NCI-H187 treated with DMSO at 0.1 percent for 48 hours (cell line): ENCODE measurements around the gene DRD3.

Experiments
- DNase-seq: peaks from one replicate; lab custom pipeline; 2025; lab: John Stamatoyannopoulos, UW

Gene DRD3

DNA sequence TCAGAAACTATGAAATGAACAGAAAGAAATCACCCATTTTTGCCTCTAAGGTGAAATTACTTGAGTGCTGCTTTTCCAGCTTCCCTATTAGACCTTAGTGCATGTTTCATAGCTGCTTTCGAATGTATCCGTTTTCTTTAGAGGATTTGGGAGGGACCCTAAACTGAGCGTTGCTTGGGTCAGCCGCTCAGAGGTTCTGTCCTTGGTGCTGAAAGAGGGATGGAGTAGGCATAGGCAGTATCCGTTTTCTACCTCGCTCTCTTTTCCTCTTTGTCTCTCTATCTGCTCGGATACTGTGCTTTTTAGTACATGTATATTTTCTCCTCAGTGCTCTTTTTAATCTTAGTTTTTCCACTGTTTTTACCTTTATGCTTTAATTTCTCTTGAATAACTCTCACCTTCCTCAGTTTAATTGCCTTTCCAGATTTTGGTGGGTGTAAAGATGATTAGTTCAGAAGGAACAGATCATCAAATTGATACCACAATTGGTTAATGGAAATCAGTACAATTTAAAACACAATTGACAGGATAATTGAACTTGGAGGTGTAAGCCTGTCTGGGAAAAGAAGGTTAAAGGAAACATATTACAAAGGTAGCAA lies at the start of gene DRD3:
TSS of gene DRD3 (minus strand) at position 283 of the 599 bp plus-strand sequence. CDS start 7,060 bp downstream, outside the sequence.
- DNase-seq = no peak

DNA sequence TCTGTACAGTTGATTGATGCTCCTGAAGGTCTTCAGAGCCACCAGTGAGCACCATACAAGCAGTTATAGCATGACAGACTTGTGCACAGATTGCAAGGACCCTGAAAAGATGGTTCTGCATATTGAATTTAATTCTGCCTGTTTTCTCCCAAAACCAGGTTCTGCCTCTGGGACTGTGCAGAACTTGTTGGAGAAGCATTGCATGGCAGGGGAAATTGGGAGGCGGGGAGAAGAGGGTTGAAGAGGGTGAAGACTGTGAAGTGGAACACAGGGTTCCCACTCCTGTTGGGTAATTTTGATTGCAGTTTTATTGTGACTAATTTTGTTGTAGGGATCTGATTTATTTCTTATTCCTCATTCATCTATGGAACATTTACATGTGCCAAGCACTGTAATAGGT lies 48.2 kb upstream of the DRD3 start:
- DNase-seq = no peak

DNA sequence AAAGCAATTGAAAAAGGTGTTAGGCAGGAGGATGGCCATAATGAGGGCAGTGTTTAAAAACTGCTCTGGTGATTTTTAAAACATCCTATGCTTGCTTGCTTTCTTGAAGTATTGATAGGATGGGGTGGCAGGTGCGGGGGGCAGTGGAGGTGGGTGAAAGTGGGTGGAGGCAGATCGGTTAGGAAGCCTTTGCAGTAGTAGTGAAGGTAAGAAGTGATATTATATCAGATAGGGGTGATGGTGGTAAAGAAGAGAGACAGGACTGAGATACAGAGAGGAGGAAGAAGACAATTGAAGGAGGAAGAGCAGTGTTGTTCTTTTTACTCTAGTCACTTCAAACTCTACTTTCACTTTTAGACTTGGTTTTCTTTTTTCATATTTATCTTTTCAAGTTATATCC lies 47.5 kb upstream of the DRD3 start:
- no peak for DNase-seq

DNA sequence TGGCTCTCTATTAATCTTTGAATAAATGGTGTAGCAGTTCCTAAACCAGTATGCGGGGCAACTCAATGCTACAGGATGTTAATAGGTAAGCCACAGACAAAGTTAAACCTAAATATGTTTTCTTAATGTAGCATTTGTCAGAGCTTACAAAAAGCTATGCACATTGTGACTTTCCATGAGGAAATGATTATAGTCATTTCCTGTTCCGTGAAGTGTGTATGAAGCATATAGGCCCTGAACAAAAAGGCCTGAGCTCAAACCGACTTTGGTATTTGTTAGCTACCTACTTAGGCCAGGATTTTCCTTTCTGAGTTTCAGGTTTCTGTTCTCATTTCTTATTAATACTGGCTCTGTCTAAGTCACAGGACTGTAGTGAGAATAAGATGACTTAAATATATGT lies 44.3 kb upstream of the DRD3 start:
- DNase-seq = no peak

DNA sequence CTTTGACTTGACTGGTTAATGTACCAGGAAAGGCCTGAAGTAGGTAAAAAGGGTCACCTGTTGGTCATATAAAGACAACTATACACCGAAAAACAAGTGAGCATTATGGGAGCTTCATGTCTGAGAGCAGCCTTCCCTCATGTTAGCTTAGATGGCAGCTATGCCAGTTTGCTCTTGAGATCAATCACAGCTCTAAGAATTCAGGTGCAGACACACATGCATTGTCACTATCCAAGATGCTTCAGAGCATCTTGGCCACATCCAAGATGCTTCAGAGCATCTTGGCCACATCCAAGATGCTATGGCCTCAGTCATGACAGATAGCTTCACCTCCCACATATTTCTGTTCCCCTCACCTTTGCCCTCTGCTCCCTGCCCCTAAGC lies 43.0 kb upstream of the DRD3 start:
- no peak for DNase-seq

DNA sequence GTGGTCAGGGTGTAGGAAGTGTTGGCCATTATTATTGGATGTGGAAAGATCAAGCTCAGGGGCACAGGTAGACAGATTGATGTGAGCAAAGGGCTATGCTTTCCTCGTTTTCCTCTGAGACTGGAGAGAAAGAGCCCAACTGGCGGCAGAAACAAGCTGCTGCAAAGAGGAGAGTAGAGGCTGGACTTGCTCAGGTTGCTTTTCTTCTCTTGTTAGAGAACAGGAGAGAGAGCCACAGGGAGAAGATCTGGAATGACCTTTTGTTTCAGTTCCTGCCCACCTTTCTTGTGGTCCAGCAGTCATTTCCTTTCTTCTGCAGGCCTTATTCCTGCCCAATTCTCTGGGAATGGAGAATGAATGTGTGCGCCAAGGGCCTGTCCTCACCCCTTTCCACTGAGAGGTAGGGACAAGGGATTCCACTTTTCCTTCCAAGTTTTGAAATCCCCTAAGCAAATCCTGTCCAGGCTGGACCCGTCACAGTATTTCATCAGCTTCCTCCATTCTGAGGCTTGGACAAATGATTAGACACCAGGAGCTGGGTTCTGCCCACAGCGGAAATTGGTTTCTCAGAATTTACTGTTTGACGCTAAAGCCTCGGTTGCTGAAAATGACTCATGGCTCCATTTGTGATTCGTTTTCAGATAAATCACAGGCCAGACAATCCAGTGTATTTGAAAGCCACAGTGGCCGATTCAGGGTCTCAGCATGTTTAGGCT lies 42.5 kb upstream of the DRD3 start:
- DNase-seq = no peak

DNA sequence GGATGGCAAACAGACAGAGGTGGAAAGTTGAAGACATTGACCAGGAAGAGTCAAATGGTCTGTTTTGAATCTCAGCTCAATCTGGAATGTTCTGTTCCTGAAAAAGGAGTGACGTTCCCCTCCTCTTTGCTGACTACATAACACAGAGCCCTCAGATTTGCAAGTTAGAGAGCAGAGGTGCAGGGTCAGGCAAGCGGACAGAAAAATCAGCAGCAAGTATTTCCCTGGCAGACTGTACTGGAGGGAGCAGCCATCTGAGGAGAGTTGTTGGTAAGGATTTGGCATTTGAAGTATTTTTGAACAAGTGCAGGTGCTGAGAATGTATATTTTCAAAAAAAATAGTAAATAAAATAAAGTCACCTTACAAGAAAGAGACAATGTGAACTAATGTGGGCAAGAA lies 40.9 kb upstream of the DRD3 start:
- no peak for DNase-seq

DNA sequence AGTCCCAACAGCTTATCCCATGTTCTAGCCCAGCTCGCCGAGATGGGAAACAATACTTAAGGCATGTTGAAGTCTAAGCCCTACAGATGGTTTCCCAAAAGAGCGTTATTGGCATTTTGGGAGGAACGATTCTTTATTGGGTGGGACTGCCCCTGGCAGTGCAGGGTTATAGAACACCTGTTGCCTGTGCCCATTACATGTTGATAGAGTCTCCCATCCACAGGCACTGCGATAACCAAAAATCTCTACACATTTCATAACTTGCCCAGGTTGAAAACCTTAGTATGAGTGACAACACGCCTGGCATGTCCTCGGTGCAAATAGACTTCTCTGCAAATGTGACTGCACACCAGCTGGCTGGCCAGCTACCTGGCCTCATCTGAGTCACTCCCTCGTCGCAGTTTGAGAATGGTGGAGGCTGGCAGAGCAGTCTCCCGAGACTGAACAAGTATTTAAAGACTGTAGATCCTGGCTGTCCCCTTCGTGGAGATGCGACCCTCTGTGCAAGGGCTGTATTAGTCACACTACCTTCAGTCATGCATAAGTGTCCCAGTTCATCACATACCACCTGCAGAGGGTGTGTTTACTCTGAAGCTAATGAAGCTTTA lies 39.8 kb upstream of the DRD3 start:
- no peak for DNase-seq

DNA sequence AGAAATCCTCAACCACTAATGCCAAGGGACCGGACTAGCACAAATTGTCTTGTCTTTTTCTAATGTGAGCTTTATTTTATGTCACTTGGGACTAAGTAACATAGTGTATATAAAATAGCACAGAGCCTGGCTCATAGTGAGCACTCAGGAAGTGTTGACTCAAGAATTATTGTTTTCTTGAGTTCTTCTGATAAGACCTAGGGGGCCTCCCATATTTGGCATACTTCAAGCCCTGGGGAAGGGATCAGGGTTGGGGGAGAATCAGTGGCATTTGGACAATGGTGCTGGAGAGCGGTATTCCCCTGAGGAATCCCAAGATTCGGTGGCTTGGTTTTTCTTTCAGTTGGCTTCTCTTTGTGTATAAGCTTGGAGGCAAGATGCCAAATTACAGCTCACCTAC lies 39.2 kb upstream of the DRD3 start:
- DNase-seq = no peak

DNA sequence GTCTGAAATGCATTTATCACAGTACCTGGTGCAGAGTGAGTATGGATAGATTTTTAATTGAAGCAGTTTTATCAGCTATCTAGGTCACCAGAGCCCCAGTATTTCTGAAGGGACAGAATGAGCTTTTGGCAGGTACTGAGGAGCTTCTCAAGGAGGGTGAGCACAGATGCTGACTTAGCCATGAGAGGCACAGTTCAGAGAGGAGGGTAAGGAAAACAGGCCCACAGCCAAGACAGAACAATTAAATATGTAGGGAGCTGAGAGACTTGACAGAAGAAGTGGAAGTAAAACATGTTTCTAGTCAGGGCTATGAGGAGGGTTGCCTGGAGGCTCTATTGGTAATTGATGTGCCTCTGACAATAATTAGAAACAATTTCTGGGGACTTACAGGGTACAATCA lies 38.4 kb upstream of the DRD3 start:
- DNase-seq = no peak

DNA sequence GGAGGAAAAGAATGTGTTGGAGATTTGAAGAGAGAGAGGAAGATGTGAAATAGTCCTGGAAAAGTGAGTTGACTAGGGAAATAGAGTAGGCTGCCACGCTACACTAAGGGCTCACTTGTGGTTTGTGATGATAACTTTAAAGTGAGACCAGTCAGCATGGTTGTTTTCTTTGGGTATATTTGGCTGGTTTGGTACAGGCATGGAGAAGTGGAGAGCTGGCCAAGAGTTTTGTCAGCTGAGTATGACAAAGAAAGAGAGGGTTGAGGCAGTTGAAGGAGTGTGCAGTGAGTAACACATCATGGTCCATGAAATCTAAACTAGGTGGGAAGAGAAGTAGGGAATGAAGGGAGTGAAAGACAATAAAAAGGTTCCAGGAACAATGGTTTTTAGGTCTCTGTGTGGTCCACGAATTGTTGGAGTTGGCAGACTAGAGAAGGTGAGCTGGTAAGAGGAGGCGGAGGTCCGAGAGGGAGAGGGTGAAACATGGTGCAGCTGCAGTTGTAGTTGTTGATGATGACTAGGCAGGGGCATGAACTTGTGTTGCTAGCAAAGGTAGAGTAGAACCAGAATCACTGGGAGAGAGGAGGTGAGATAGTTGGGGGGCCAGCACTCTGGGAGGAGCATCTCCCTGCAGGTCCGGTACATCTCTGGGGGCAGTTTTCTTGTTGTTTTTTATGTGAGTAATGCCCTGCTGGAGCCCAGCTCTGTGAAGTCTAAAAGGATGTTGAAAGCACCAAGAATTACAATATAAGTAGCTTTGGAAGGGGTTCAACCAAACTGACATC lies 37.5 kb upstream of the DRD3 start:
- DNase-seq = no peak

DNA sequence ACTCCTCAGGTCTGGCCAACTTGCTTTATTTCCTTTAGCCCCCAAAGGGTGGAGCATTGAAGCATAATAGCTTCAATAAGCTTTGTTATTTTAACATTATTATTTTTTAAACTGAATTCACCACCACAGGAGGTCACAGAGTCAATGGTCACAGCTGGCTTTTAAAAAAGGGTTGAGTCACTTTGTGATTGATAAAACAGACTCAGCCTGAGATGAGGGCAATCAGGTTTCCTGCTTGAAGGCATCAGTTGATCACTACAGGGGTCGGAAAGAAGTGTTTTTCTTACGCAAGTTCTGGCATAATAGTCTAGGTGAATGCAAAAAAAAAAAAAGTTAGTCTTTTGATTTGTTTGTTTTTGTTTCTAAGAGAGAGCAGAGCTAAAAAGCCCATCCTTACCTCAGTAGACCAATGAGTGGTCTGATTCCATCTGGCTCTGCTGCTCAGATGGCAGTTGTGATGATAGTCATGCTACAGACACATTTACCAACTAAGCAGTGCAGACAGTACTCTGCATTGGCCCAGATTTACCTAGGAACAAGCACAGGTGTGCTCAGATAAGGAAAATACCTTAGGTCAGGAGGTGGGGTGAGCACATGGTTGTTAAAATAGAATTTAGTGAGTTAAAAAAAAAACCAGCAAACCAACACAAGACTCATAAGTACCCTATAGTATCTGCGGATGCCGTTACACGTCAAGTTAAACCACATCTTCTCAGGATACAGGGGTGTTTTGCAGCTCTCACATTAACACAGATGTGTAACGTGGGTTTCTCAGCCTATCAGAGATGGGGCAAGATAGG lies 35.9 kb upstream of the DRD3 start:
- DNase-seq = no peak

DNA sequence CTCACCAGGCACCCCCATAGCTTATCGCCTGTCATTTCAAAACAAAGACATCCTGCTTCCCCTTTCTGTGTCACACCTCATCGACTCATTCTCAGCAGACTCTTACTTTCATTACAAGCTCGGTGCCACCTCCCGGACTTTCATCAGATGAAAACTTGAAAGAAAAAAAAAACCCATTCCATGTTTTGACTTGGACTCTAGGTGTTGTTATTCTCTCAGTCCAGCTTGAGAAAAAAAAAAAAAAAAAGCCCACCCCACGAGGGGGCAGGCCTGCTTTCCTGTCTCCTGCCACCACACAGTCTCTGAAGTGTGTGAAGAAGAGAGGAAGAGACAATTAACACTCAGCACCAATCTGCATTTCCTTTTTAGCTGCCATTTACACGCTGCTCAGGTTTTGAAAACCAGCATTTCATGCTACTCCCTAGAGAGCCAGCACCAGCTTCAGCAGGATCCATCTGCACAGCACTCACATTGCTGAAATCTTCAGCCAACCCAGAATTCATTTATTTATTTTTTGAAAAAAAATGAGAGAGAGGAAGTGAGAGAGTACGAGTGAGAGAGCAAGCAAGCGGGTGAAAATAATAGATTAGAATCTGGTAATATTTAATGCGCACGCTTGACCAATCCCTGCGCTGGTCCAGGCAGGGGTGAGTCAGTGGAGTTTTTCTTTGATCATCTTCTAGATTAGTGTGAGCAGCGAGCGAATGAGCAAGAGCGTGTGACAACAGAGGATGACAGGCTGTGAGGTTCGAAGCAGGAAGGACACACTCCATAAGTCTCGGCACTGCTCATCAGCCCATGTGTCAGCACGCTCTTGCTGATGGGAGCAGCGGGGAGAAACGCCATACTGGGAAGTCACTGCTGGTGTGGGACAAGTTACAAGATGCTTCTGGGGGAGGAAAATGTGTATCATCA lies 35.0 kb upstream of the DRD3 start:
- DNase-seq = no peak

DNA sequence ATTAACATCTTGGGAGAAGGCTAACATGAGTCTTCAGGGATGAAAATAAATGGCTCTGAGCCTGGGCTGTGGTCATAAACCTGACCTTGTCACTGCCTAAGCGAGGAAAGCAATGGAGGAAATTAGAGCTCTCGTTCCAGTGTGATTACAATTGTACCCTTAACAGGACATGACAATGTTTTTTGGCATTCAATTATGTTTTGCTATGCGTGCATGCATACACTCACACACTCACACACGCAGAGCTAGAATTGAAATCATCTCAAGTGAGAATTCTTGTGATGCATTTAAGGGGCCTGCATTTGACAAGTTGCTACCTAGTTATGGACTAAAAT lies 34.4 kb upstream of the DRD3 start:
- no peak for DNase-seq

DNA sequence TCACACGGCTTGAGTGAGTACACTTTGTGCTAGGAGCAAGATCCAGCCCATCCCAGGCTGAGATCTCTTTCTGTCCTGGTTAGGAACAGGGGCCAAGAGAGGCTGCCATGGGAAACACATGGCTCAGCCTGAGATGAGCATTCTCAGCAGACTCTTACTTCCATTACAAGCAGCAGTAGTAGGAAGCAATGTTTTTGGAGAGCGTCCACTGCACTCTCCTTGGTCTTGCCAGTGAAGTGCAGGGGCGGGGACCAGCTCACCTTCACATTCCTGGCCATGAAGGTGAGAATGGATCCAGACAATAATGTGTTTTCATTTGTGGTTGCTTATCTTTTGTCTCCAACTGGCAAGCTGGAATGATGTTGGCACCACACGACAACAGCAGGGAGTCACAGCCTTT lies 33.8 kb upstream of the DRD3 start:
- DNase-seq = no peak

DNA sequence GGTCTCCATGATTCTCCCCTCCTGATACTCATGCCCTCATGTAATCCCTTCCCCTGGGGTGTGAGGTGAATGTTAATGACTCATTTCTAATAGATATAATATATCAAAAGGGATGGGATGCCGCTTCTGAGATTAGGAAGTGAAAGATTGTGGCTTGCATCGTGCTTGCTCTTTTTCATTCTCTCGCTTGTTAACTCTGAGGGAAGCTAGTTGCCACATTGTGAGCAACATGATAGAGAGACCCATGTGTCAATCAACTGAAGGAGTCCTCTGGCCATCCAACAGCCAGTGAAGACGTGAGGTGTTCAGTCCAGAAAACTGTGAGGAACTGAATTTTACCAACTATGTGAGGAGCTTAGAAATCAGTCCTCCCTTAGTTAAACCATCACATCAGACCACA lies 28.9 kb upstream of the DRD3 start:
- no peak for DNase-seq

DNA sequence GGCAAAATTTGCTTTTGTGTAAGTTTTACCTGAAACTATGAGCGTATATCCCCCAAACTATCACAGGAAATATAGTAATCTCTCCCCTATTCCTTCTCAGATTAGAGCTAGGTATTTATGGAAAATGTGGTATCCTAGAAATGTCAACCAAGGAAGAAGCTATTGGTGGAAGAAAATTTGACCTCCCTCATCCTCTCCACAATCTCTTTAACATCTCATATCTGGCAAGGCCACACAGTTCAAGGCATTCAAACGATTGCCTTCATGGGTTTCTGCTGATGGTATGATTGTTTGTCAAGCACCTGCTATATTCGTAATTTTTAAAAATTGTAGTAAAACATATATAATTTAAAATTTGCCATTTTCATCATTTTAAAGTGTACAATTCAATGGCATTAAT lies 27.5 kb upstream of the DRD3 start:
- DNase-seq = no peak

DNA sequence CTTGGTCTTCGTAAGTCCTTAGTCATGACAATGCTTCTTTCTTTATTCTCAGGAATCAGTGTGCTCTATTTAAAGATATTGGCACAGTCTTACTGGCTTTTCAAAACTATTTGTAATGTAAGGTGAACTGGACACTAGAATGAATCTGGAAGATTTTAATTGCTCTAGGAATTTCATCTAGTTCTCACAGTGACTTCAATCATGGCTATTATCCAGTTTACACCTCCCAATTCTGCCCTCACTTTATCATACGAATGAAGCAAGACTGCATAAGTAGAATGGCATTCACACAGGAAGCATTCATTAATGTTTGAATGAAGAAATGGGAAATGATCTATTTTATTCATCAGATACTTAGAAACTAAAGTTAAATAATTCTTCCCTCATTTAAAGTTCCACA lies 26.7 kb upstream of the DRD3 start:
- DNase-seq = no peak

DNA sequence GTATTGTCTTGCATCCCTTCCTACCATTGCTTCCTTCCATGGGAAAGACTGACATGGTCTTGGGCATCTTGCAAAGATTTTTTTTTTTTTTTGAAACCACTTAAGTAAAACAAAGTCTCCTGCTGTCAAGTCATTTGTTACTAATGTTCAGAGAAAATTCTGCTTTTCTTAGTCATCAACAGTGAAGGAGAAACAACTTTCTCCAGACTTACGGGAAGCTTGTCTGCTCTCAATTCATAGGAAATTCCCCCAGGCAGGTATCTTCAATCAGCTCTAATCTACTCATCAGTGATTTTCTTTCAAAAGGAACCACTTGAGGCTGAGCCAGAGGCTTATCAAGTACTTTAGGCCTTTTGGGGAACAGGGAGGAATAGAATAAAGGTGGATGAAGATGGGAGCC lies 15.9 kb upstream of the DRD3 start:
- no peak for DNase-seq

DNA sequence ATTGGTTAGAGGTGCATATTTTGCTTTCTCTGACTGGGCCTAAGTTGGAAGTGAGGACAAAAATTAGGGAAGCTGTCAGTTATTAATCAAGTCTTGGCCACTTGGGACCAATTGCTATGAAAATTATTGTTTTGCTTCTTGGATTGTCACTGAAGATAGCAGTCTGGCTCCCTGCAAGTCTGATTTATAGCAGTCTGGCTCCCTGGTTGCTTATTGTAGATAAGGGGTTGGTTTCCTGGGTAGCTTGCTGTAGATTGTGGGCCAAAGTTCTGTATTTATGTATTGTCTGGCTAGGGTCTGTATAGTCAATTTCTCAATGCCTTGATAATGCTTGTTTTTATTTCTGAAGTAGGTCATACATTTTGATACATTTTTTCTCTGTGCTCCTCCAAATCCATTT lies 13.3 kb upstream of the DRD3 start:
- DNase-seq = no peak

DNA sequence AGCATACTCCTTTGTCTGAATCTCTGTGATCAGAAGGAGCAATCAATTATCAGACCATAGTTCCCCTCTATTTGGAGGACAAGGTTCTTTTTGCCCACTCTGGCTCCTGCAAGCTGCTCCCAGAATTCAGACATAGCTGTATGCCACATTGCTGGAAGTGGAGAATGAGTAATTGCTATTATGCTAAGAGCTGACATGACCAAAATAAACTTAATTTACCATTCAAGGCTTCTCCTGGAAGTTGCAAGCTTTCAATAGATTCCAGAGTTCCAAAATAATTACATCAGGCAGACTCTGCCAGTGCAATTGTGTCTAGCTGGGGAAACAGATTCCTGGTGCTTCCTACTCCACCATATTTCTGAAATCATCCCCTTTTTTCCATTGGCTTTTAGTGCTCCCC lies 7.6 kb upstream of the DRD3 start:
- no peak for DNase-seq
